Measurements from ENCODE around the gene CCL7.

GRCh38 chr17:34291721-34292348, 21.8 kb downstream of the CCL7 start:
- TF ChIP-seq POLR2A (IDR thresholded peaks at IDR 0.05) (no peak), CTCF (IDR thresholded peaks at IDR 0.05) (no peak)

Data from testis (tissue), 2 donors.